Sigmoid colon (tissue), 7 donors: Measurements from ENCODE around the gene PRKCSH. TPM values are rescaled to one million over a fixed set of nuclear protein-coding genes. Genes with fewer than 3 reads are reported as not detected.
"Not testable (repeated sequence)": the region's sequence is repeated elsewhere in the genome, so short reads cannot be mapped to it uniquely, and the experiment has no call there.

Experiments used
- DNase-seq: peaks from one replicate; pipeline ENCODE4 v3.0.0-alpha.2; 2019
- H3K27ac ChIP-seq, 4 donors: fragments of 200-600 bp; sonication (generic); one replicate each; pipeline ENCODE4 v1.5.1; 2016 to 2019; ENCODE audit warnings: mild to moderate bottlenecking in 1 of 4
- H3K27me3 ChIP-seq, 3 donors: fragments of 200-600 bp; sonication (generic); one replicate each; pipeline ENCODE4 v1.5.1; 2019; ENCODE audit warnings: mild to moderate bottlenecking in 1 of 3
- H3K36me3 ChIP-seq, 4 donors: fragments of 200-600 bp; sonication (generic); one replicate each; pipeline ENCODE4 v1.5.1; 2016 to 2019
- H3K4me1 ChIP-seq, 4 donors: fragments of 200-600 bp; sonication (generic); one replicate each; pipeline ENCODE4 v1.5.1; 2017 to 2019
- H3K4me3 ChIP-seq, 4 donors: fragments of 200-600 bp; sonication (generic); one replicate each; pipeline ENCODE4 v1.5.1; 2017 to 2019; ENCODE audit warnings: mild to moderate bottlenecking in 2 of 4, moderate library complexity in 1 of 4
- H3K9me3 ChIP-seq, 4 donors: fragments of 200-600 bp in 3 of 4; sonication (generic) in 3 of 4; one replicate each; pipeline versions ENCODE4 v1.5.1 to v1.6.1; 2013 to 2019
- CTCF ChIP-seq, 4 experiments: fragments of 450-650 bp in 3 of 4; fragments of 200-600 bp in 1 of 4; IDR thresholded peaks; one replicate each; pipeline ENCODE4 v1.5.1; 2016 to 2019; ENCODE audit warnings: antibody characterized with exemption in 4 of 4, mild to moderate bottlenecking in 3 of 4, moderate library complexity in 2 of 4
- EP300 ChIP-seq, 4 donors: sonication (generic); formaldehyde crosslinking; IDR thresholded peaks; one replicate each; pipeline ENCODE4 v1.6.1; 2017; ENCODE audit warnings: antibody characterized with exemption in 4 of 4
- POLR2A ChIP-seq, 2 donors: fragments of 450-650 bp; IDR thresholded peaks; one replicate each; pipeline ENCODE4 v1.6.1; 2016; ENCODE audit warnings: antibody characterized with exemption in 2 of 2, mild to moderate bottlenecking in 2 of 2, moderate library complexity in 2 of 2
- POLR2AphosphoS5 ChIP-seq, 4 donors: sonication (generic); formaldehyde crosslinking; IDR thresholded peaks; one replicate each; pipeline ENCODE4 v1.6.1; 2017; ENCODE audit warnings: antibody characterized with exemption in 4 of 4
- WGBS, 2 donors: extraction: QIAGEN DNeasy Blood & Tissue Kit; methylation state at CpG; one replicate each; pipeline ENCODE4 v1.1.7; 2013; 5-methylcytosine and 5-hydroxymethylcytosine counted together
- intact Hi-C: fragments of 100-400 bp; cut with DNase I; formaldehyde crosslinking; loops from one replicate; pipeline ENCODE4 v1.15.1; 2023
- polyA plus RNA-seq, 3 donors: library from polyadenylated mRNA; stranded (reverse); fragments of 200-250 nt; gene quantifications; one replicate each; pipeline ENCODE4 v1.2.3, GENCODE V29; 2013
- total RNA-seq, 4 donors: library from RNA; depleted of rRNA; stranded (reverse); fragments of >200 nt; gene quantifications; one replicate each; pipeline ENCODE4 v1.1.0, GENCODE V29; 2016
- donor health status: healthy with polysubstance abuse.
- donor health status: Bipolar disorder and iron deficiency.
- donor health status: healthy.

The PRKCSH gene
- total and polyA plus RNA-seq, 7 donors, result 57.6 to 187 (median 89.3) TPM

DNA sequence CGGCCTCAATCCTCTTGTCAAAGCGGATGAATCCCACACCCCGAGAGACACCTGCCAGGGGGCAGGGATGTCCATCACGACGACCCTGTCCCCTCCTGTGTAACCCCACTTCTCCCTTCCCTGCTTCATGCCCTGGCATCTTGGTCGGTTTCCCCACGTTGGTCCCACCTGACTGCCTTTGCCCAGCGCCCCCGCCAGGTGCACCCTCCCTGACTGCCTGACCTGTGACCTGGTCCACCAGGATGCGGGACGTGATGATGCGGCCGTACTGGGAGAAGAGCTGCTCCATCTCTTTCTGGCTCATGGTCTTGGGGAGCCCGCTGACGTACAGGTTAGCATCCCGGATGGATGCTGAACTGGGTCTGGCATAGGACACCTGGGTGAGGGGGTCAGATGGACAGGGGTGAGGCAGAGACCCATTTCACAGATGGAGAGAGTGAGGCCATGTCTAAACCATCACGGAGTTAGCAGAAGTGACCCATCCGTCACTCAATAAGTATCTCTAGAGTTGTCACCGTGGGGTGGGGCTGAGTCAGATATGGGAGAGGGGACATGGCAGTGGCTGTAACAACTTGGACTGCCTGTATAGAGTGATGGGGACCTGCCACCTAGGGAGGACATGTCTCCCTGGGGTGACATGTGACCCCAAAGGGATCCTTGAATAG lies 22.9 kb downstream of the PRKCSH start:
- Histone ChIP-seq H3K9me3 (no peaks in the 10 kb centered on the region), H3K27me3 (peaks cover 0 to 4% (median 0%) of the 10 kb centered on the region in 3 donors), H3K36me3 (no peaks in the 10 kb centered on the region), H3K4me3 (no peak overlapping the region), H3K4me1 (no peaks in the 10 kb centered on the region), H3K27ac (no peak overlapping the region)
- intact Hi-C loops, result no loop called here
- TF ChIP-seq POLR2AphosphoS5 (IDR thresholded peaks at IDR 0.05) (no peak), CTCF (IDR thresholded peaks at IDR 0.05) (no peak), POLR2A (IDR thresholded peaks at IDR 0.05) (no peak), EP300 (IDR thresholded peaks at IDR 0.05) (no peak)
- DNase-seq, result no peak
- 84 to 86% methylated on average over 19 of the region's 19 CpGs for WGBS, 2 donors

DNA sequence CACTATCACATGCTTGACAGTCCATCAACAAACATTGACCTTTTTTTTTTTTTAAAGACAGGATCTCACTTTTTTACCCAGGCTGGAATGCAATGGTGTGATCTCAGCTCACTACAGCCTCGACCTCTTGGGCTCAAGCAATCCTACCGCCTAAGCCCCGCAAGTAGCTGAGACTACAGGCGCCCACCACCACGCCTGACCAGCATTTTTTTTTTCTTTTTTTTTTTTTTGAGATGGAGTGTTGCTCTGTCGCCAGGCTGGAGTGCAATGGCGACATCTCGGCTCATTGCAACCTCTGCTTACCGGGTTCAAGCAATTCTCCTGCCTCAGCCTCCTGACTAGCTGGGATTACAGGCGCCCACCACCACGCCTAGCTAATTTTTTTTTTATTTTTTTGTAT lies 23.5 kb downstream of the PRKCSH start:
- H3K9me3 ChIP-seq, DNase-seq, intact Hi-C loops, H3K36me3 ChIP-seq, H3K4me3 ChIP-seq, H3K4me1 ChIP-seq, H3K27ac ChIP-seq, H3K27me3 ChIP-seq: not testable (repeated sequence)
- WGBS, 2 donors, result 74 to 84% methylated on average over 11 of the region's 11 CpGs

- Histone ChIP-seq H3K4me1 (no peaks in the 10 kb centered on the region), H3K4me3 (no peak overlapping the region), H3K27me3 (peaks cover 0 to 4% (median 0%) of the 10 kb centered on the region in 3 donors), H3K27ac (no peak overlapping the region), H3K9me3 (no peaks in the 10 kb centered on the region), H3K36me3 (no peaks in the 10 kb centered on the region)
- intact Hi-C loops, result no loop called here
- TF ChIP-seq POLR2A (IDR thresholded peaks at IDR 0.05) (no peak), POLR2AphosphoS5 (IDR thresholded peaks at IDR 0.05) (no peak), CTCF (IDR thresholded peaks at IDR 0.05) (no peak), EP300 (IDR thresholded peaks at IDR 0.05) (no peak)
- WGBS, 2 donors, result 37 to 51% methylated on average over 4 of the region's 4 CpGs
- DNase-seq, result no peak
These were observed 24.8 kb downstream of the PRKCSH start for GRCh38 chr19:11460207-11460606.

DNA sequence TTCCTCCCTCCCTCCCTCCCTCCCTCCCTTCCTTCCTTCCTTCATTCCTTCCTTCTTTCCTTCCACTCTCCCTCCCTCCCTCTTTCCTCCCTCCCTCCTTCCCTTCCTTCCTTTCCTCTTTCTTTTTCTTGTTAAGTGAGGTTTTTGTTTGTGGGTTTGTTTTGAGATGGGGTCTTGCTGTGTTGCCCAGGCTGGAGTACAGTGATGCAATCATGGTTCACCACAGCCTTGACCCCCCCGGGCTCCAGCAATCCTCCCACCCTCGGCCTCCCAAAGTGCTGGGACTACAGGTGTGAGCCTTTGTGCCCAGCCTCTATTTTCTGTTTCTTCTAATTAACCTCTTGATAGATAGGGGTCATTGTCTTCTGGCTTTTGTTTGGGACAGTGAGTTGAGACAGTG lies 26.0 kb downstream of the PRKCSH start:
- H3K27ac ChIP-seq, result no peak overlapping the region
- peaks cover 0 to 15% (median 10%) of the 10 kb centered on the region in 3 donors for H3K27me3 ChIP-seq
- no peak for TF ChIP-seq EP300 (IDR thresholded peaks at IDR 0.05)
- TF ChIP-seq POLR2AphosphoS5 (IDR thresholded peaks at IDR 0.05), result no peak
- TF ChIP-seq CTCF (IDR thresholded peaks at IDR 0.05), result no peak
- TF ChIP-seq POLR2A (IDR thresholded peaks at IDR 0.05), result no peak
- H3K36me3 ChIP-seq, result no peaks in the 10 kb centered on the region
- no peaks in the 10 kb centered on the region for H3K4me1 ChIP-seq
- WGBS, 2 donors, result 54 to 67% methylated on average over 2 of the region's 2 CpGs
- no peak for DNase-seq
- no peaks in the 10 kb centered on the region for H3K9me3 ChIP-seq
- H3K4me3 ChIP-seq, result no peak overlapping the region
- intact Hi-C loops, result no loop called here

GRCh38 chr19:11463391-11463790 lies 28.0 kb downstream of the PRKCSH start:
- intact Hi-C loops, result no loop called here
- no peak overlapping the region for H3K27ac ChIP-seq
- TF ChIP-seq CTCF (IDR thresholded peaks at IDR 0.05) (no peak), POLR2AphosphoS5 (IDR thresholded peaks at IDR 0.05) (no peak), POLR2A (IDR thresholded peaks at IDR 0.05) (no peak), EP300 (IDR thresholded peaks at IDR 0.05) (no peak)
- H3K36me3 ChIP-seq, result no peaks in the 10 kb centered on the region
- WGBS, 2 donors, result 28 to 62% methylated on average over 12 of the region's 12 CpGs
- no peaks in the 10 kb centered on the region for H3K9me3 ChIP-seq
- H3K4me3 ChIP-seq, result no peak overlapping the region
- no peak for DNase-seq
- H3K4me1 ChIP-seq, result no peaks in the 10 kb centered on the region
- H3K27me3 ChIP-seq, result peaks cover 0 to 15% (median 13%) of the 10 kb centered on the region in 3 donors
